Middle frontal gyrus (tissue), 1 donor: ENCODE data around the gene ATXN7.

Experiments used
- DNase-seq: peaks from one replicate; pipeline ENCODE4 v3.0.0-alpha.2; 2015; ENCODE audit warnings: low spot score; ENCODE audit errors: extremely low spot score

Gene ATXN7

DNA sequence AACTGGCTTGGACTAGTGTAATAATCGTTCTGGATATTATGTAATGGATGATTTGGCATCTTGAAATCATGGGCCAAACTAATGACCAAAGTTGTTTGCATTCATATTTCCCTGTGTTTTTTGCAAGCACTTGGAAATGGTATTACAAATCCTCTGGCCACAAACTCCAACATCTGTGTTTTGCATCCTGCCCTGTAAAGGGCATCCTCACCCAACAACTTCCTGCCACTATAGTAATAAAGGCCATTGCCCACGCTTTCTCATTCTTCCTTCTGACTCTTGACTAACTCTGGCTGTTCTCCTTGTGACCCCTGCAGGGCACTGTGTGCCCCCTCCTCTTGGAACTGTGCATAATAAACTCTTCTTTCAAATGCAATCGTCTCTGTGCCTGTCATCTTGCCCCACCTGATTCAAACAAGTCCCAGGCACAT lies 185.0 kb downstream of the ATXN7 start:
- no peak for DNase-seq

DNA sequence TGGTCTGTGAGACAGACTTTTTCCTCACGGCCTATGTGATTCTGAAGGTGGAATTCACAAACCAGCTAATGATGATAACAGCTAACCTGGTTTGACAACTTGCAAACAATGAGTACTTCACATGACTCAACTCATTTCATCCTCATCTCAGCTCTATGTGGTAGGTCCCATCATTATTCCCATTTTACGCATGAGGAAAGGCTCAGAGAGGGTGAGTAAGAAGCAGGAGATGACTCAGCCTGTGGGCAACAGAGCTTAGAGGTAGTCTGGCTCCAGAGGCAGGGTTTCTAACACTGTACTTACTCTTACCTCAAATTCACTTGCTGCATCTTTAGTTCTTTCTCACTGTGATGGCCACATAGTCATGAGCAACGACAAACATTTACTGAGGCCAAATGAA lies 185.5 kb downstream of the ATXN7 start:
- DNase-seq = no peak

GRCh38 chr3:64049832-64050231 lies 186.2 kb downstream of the ATXN7 start:
- no peak for DNase-seq
